HG03103 (cell line): Measurements from ENCODE around the gene NCK1.
"Not testable (repeated sequence)": the region's sequence is repeated elsewhere in the genome, so short reads cannot be mapped to it uniquely, and the experiment has no call there.

Source experiments
- ATAC-seq: cut with Tn5 transposase; IDR thresholded peaks from one replicate; pipeline ENCODE4 v1.9.1; 2021; ENCODE audit warnings: low read depth; ENCODE audit not compliant: unreplicated experiment

The NCK1 gene

DNA sequence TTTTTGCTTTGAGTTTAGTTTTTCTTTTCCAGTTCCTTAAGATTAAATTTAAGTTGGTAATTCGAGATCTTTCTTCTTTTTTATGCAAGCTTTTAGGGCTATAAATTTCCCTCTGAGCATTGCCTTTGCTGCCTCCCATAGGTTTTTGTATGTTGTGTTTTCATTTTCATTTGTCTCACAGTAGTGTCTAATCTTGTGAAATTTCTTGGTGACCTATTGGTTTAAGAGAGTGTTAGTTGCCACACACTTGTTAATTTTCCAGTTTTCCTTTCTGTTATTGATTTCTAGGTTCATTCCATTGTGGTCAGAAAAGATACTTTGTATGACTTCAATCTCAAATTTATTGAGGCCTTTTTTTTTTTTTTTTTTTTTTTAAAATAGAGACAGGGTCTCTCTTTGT, 77.5 kb downstream of the NCK1 start:
- no peak for ATAC-seq

DNA sequence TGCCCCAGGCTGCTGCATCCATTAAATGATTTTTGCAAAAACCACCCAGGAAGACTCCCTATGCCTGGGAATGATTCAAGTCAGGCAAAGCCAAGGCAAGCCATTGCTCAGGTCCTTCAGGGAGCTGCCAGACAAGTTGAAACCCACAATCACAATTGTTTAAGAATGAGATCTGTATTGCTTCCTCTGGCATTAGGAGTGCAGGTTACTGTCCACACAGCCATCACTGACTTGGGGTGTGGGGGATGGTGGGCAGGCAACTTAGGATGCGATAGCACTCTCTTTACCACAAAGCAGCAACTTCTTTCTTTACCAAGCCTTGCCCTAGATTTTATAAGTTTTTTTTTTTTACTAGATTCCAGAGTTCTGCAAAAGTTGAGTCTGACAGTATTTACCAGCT, 80.8 kb downstream of the NCK1 start:
- ATAC-seq = no peak

DNA sequence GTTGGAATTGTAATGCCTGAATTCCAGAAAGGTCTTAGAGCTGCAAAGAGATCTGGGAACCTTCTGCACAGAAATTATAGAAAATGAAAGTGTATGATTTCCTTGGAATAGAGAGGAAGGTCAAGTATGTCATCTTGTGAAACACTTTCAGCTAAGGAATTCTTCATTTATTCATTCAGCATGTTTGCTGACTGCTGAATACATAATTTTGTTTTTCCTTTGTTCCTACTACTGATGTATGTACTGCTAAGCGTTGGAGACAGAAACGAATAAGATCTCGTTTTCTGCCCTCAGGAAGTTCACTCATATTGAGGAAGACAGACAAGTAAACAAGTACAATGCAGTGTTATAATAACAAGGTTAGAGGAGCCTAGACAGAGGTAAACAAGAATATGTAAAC, 81.4 kb downstream of the NCK1 start:
- no peak for ATAC-seq

DNA sequence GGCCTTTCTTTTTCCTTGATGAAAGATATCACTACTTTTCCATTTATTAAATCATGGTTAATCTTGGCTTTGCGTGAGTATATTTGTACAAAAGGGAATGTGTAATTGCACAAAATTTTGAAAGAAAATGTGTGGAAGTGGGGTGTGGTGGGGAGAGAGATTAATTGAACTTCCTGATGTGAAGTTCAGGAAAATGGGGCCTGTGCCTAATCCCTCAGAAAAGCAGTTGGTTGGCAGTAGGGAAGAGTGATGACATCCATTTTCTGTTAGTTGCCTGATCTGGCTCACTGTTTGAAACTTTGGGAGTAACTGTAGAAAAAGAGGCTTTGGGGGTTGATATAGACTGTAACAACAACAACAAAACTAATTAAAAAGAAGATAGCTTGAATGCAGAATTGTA, 85.0 kb downstream of the NCK1 start:
- ATAC-seq = no peak

DNA sequence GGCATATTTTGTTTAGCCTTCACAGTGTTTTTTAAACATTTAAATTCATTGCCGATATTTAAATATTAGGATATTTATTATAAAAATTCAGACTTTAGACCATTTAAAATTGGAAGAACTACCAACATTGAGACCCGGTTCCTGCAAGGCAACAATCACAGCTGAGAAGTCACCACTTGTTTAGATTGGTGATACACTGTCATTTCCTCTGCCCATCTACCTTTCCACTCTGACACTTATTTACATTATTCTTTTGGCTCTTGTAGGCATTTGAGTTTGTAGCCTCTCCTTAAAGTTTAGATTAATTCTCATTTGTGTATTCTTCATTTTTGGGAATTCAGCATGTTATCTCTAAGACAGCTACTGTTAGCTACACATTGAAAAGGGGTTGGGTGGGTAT, 85.5 kb downstream of the NCK1 start:
- ATAC-seq = no peak

DNA sequence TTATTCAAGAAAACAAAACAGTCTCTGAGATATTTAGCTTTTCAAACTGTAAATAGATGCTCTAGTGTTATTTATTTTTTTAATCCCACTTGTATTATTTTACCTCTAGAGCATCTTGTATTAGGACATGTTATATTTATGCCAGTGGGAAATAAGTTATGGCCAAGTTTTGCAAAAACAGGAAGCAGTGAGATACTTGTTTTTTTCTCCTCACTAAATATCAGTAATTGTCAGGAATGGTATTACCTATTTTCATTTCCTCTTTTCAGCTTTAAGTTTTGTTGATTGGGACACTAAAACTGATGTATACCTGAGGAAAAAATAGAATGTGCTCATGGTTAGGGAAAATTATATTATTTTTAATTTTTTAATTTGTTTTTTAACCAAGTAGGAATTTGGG, 87.1 kb downstream of the NCK1 start:
- no peak for ATAC-seq

DNA sequence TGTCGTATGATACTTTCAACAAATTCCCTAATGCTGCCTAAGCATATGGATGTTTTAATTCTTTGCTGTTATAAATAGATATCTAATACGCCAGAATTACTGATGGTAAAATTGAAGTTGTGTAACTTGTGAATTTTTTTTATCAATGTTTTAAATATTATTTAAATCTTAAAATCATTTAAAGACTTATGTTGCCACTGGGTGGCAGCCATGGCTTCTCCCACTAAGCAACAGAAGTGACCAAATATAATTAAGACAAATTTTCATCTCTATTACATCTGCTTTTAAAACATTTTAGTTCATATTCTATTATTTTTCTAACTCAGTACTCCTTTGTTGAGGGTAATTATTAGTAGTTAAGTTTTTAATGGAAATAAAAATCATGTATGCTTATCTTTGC, 87.7 kb downstream of the NCK1 start:
- no peak for ATAC-seq

DNA sequence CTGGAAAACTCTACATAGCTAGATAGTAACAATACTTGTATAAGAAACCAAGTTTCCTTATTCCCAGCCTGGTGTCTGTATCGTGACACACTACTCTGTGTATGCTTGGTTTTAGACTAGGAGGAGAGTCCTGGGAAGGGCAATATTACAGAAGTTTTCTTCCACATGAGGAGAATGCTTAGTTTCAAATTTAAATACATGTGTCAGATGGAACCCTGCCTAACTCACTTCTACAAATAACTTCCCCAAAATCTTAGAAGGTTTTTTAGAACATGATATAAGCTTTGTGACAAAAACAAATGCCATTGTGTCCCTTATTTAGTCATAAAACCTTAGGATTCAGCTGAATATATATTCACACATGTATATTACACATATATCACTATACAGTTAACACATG, 88.6 kb downstream of the NCK1 start:
- ATAC-seq = no peak

DNA sequence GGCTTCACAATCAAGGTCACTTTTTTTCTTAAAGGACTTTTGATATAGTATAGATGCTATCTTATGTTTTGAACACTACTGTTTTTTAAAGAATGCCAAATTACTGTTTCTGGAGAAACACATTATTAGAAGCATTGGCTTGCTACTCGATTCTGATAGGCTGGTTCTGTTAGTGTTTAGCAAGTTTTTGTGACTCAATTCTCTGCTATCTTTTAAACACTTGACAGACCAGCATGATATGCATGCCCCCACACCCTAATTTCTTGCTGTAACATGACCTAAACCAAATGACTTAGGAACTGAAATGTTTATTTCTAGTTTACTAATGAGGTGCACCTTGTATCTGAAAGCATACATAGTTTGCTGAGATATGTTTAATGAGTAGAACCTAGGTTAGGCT, 90.3 kb downstream of the NCK1 start:
- ATAC-seq = no peak

DNA sequence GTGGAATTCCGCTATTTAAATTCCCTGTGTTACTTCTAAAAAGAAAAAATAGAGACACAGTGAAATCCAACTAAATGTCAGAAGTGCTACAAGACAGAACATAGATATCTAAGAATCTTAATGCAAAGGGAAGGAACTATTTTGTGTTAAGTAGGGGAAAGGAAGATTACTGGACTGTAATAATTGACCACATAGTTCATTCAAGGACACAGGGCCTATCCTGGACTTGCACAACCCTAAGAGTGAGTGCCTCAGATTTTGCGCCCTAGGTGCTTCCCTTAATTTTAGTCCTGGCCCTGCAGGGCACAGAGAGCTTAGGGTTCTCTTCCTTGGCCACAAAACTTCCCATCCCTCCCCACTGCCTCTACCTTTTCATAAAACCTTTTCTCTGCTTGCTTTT, 92.2 kb downstream of the NCK1 start:
- ATAC-seq = no peak

DNA sequence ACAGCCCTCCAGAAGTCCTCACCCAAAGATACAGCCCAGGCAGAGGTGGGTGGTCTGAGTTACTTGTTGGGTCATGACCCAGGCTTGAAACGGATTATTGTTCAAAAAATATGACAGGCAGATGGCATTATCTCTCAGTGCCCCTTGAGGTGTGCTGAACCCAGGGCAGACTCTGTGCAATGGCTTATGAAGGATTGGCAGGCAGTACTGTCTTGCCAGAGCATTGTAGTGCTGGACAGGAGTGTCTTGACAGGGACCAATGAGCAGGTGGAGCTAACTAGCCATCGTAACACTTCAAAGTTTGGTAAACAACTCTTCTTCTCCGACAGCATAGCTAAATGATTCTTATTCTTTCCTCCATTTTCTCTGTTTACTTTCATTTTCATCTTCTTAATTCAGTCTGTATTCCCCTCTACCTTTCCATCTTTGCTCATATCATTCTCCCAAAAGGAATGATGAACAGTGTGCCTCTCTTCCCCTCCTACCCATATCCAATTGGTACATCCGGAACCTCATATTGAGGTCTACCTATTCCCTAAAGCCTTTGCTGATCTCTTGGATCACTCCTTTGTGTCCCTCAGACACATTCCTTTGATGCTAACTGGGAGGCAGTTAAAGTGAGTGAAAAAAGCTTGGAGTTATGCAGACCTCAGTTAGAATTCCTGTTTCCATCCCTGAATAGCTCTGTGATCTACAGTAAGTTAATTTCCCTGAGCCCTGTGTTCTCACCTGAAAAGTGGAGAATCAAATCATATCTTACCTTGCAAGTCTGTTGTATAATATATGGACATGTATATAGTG, 93.2 kb downstream of the NCK1 start:
- no peak for ATAC-seq

DNA sequence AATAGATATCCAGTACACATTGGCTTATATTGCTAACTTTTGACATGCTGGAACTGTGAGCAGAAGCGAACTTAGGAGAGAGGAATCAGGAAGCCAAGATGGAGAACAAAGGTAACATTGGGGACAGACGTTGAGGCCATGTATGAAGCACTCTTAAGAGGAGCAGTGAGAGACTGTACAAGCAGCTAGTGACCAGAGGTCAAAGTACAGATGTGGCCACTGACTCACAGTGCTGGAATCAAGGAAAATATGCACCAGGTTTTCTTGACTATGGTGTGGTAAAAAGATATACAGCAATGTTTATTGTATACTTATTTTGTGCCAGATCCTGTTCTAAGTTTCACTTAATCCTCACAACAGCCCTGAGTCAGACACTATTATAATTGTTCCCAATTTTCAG, 93.8 kb downstream of the NCK1 start:
- no peak for ATAC-seq

DNA sequence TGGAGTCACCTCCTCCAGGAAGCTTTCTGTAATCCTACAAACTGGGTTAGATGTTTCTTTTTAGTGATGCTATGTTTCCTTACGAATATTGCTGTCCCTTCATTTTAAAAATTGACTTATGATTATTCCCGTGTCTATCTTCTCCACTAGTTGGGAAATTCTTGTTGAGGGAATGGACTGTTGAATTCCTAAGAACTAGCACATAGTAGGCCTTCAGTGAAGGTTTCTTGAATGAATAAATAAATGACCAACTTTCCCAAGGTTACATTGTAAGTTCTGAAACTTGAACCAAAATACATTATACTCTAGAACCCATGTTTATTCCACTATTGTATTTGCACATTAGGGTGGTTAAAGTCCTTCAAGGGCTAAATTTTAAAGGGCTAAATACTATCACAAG, 95.0 kb downstream of the NCK1 start:
- no peak for ATAC-seq

DNA sequence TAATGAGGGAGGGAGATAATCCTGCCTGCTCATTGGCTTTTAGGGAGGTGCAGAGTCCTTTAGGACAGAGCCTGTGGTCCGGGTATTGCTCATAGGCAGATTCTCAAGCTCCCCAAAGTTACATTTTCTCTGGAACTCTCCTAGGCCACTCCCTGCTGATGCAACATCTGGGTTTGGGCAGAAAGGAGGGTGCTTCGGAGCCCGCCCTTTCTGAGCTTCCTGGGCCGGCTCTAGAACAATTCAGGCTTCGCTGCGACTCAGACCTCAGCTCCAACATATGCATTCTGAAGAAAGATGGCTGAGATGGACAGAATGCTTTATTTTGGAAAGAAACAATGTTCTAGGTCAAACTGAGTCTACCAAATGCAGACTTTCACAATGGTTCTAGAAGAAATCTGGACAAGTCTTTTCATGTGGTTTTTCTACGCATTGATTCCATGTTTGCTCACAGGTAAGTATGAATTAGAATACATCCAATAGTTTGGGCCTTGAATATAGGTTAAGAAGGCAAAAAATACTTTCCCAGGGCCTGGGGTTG, 95.8 kb downstream of the NCK1 start, which contains the start of gene IL20RB:
Gene IL20RB, plus strand, starts transcription at position 233 of the 538 bp plus-strand sequence. Its CDS starts 131 bp downstream, at position 364.
- ATAC-seq = no peak

DNA sequence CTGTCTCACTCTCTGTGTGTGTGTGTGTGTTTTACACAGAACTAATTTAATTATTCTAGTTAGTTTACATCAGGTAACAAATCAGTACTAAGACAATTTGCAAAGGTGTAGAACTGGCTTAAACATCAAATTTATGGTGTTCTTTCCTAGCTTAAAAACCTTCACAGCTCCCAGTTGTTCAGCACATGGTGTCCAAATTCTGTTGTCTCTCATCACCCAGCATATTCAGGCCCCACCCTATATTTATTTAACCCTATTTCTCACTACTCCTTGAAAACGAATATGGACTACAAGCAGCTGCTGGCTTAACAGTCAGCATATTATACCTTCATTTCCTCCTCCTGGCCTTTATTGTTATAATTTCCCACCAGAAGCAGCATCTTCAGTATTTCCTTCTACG, 96.9 kb downstream of the NCK1 start:
- ATAC-seq = no peak

DNA sequence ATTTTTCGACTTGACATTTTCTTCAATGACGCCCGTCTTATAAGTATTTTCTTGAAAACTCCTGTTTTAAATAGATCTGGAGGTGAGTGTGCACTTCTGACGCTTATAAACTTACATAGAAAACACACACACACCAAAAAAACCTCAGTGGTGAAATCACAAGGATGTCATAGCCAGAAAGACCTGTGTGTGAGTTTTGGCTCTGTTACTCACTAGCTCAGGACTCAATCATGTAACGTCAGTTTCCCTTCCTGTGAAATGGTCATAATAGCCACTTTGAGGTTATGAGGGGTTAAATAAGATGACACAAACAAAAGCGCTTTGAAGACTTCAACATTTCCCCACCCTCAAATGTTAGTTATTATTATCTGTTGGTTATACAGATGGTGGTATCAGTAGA, 97.6 kb downstream of the NCK1 start:
- ATAC-seq = no peak

DNA sequence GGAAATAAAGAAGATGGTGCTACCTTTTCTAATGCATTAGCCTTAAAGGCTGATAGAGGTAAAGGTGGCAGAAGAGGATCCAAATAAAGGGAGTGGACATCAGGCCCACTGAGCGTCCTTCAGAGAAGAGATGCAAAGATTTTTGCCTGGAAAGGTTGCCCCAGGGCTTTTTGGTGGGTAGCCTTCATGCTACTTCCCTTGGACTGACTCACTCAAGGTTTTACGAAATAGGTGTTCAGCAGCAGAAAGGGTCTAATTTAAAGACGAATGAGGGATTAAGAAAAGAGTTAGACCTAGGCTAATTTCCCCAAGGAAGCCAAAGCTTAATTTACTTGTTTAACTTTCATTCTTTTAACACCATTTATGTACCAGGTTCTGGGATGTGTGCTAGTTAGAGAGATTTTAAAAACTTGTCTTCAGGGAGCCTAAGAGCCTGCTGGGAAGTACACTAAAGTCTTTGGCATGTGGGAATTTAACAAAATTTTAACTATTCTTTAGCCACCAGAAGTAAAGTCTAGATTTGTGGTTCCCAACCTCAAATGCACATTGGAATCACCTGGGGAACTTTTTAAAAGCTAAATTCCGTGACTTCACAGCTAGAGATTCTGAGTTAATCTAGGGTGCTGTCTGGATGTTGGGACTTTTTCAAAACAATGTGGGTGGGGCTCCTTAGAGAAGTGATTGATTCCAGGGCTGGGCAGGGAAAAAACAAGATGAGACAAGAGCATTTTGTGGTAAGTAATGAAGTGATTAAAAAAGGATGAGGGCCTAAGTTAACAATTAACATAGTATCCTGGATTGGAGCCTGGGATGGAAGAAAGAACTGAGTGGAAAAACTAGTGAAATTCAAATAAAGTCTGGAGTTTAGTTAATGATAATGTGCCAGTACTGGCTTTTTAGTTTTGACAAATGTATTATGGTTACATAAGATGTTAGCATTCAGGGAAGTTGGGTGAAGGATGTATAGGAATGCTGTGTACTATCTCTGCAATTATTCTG, 99.1 kb downstream of the NCK1 start:
- no peak for ATAC-seq

DNA sequence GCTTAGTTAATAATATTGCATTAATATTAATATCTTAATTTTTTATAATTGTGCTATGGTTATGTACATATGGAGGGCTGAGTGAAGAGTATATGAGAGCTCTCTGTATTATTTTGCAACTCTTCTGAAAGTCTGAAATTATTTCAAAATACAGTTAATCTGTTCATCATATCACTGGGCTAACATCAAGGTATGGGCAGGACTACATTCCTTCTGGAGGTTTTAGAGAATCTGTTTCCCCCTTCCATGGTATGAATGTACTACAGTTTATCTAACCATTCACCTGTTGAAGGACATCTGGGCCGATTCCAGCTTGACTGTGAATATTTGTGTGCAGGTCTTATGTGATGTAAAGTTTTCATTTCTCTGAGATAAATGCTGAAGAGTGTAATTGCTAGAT, 100.9 kb downstream of the NCK1 start:
- no peak for ATAC-seq

DNA sequence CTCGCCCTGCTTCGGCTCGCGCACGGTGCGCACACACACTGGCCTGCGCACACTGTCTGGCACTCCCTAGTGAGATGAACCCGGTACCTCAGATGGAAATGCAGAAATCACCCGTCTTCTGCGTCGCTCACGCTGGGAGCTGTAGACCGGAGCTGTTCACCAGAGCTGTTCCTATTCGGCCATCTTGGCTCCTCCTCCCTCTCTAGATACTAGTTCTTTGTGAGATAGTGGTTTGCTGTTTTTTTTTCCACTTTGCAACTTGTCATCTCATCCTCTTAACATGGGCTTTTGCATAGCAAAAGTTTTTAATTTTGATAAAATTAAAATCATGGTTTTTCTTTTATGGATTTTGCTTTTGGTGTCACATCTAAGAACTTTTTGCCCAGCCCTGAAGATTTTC, 107.5 kb downstream of the NCK1 start:
- ATAC-seq = not testable (repeated sequence)

DNA sequence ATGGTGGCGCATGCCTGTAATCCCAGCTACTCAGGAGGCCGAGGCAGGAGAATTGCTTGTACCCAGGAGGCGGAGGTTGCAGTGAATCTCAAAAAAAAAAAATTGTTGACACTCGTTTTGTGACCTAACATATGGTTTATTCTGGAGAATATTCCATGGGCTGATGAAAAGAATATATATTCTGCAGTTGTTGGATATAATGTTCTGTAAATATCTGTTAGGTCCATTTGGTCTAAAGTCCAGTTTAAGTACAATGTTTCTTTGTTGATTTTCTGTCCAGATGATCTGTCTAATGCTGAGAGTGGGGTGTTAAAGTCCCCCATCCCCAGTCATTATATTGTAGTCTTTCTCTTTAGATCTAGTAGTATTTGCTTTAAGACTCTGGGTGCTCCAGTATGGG, 111.3 kb downstream of the NCK1 start:
- no peak for ATAC-seq

DNA sequence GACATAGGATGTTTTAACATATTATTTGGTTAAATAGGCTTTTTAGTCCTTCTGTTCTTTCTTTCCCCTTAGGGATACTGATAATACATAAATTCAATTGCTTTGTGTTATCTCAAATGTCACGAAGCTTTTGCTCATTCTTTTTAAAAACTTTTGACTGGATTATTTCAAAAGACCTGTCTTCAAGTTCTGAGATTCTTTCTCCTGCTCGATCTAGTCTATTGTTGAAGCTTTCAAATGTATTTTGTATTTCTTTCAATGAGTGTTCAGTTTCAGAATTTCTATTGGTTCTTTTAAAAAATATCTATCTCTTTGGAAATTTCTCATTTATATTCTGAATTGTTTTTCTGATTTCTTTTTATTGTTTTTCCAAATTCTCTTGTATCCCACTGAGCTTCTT, 112.7 kb downstream of the NCK1 start:
- no peak for ATAC-seq
